Activated CD4-positive, alpha-beta T cell treated with anti-CD3 and anti-CD28 coated beads for 36 hours (primary cell): ENCODE results near the gene GRHL1. TPM values are rescaled to one million over a fixed set of nuclear protein-coding genes. Genes with fewer than 3 reads are reported as not detected.
A peak's percentile ranks its signal among the peaks of the same experiment; 100 is the strongest.
"Not testable (repeated sequence)": the region's sequence is repeated elsewhere in the genome, so short reads cannot be mapped to it uniquely, and the experiment has no call there.

Experiments
- ATAC-seq: fragments of 200-7000 bp; cut with Tn5 transposase; one replicate; pipeline ENCODE4 v1.10.0; 2021; ENCODE audit warnings: mild to moderate bottlenecking, moderate library complexity
- CTCF ChIA-PET: fragments of 350-600 bp; sonication (Branson Sonifier 250); formaldehyde crosslinking; loops from one replicate; lab custom pipeline; 2021; ENCODE audit warnings: antibody characterized with exemption; lab: Charles Lee
- POLR2A ChIA-PET: fragments of 350-600 bp; sonication (Branson Sonifier 250); formaldehyde crosslinking; loops from one replicate; lab custom pipeline; 2021; ENCODE audit warnings: antibody characterized with exemption, inconsistent platforms; lab: Charles Lee
- DNase-seq: peaks from one replicate; pipeline ENCODE4 v3.0.0-alpha.2; 2020
- H3K27ac Mint-ChIP-seq: one replicate; pipeline ENCODE4 v1.8.0; 2021; ENCODE audit warnings: mixed read lengths
- H3K27me3 Mint-ChIP-seq: one replicate; pipeline ENCODE4 v1.8.0; 2021; ENCODE audit warnings: mixed read lengths
- H3K36me3 Mint-ChIP-seq: one replicate; pipeline ENCODE4 v1.8.0; 2021; ENCODE audit warnings: low read depth, mixed read lengths
- H3K4me1 Mint-ChIP-seq: one replicate; pipeline ENCODE4 v1.8.0; 2021; ENCODE audit warnings: mixed read lengths
- H3K4me3 Mint-ChIP-seq: one replicate; pipeline ENCODE4 v1.8.0; 2021; ENCODE audit warnings: mild to moderate bottlenecking, moderate library complexity, mixed read lengths
- H3K9me3 Mint-ChIP-seq: one replicate; pipeline ENCODE4 v1.8.0; 2021; ENCODE audit warnings: low read depth, mixed read lengths
- intact Hi-C, 2 experiments: fragments of 100-400 bp; cut with DNase I in 1 of 2; cut with micrococcal nuclease in 1 of 2; formaldehyde crosslinking; loops; one replicate each; pipeline versions ENCODE4 v1.14.2 to v1.15.1; 2022 to 2024; cut with DNase I, micrococcal nuclease
- total RNA-seq, 2 experiments: library from RNA; stranded (reverse); gene quantifications; one replicate each; pipeline ENCODE4 v1.2.3, GENCODE V29; 2021

GRHL1 gene
- total RNA-seq, 2 experiments from 2014 or later, result 0.27 to 0.53 TPM

DNA sequence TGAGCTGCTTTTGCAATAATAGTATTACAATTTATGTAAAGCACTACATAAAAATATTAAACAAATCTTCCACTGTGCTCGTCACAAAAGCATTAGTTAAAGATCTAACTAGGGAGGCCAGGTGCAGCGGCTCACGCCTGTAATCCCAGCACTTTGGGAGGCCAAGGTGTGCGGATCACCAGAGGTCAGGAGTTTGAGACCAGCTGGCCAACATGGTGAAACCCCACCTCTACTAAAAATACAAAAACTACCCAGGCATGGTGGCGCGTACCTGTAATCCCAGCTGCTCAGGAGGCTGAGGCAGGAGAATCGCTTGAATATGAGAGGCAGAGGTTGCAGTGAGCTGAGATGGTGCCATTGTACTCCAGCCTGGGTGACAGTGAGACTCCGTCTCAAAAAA, 79.3 kb downstream of the GRHL1 start:
- H3K9me3 Mint-ChIP-seq, H3K4me3 Mint-ChIP-seq, ATAC-seq, H3K27ac Mint-ChIP-seq, intact Hi-C loops, H3K36me3 Mint-ChIP-seq, H3K27me3 Mint-ChIP-seq, DNase-seq, POLR2A ChIA-PET: not testable (repeated sequence)
- CTCF ChIA-PET, result interaction anchor here (0.6 to 2.3 kb wide), 2 partner anchors 16 to 36 kb away, joined by 4 to 5 read pairs; no protein-coding TSS in a partner anchor
- peaks cover 18% of the 10 kb centered on the region for H3K4me1 Mint-ChIP-seq

DNA sequence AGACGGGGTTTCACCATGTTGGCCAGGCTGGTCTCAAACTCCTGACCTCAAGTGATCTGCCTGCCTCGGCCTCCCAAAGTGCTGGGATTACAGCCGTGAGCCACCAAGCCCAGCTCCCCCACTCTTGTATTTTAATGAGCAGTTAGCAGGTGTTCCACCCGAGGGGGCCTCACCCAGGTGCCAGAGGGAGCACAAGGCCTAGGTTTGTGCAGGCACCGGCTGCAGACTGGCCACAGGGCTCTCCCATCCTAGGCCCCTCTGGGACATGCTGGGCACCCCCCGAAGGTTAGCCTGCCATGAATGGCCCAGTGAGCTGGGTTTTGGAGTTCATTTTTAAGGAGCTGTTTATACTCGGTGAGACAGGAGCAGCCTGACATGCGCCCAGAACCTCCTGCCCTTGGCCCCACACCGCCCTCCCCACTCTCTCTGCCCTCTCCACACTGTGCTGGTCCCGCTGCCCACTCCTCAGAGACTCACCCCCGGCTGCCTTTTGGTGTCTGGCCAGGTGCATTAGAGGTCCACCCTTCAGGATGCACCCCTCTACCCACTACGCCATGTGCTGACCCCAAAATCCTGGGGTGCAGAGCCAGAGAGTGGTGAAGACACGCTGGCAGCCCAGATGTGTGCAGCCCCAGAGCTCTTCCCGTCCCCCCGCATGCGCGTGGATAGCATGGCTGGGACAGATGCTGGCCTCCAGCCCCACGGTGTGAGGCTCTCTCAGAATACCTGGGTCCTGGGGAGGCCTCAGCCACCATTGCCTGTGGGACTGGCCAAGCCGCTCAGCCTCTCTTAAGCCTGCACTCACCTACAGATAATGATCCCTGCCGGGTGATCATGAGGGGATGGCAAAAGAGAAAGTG, 80.6 kb downstream of the GRHL1 start:
- CTCF ChIA-PET, result interaction anchor here (0.5 to 2.3 kb wide), 3 partner anchors 15 to 64 kb away, joined by 3 to 5 read pairs (median 3); no protein-coding TSS in a partner anchor
- Mint-ChIP-seq H3K27me3 (no peaks in the 10 kb centered on the region), H3K36me3 (no peaks in the 10 kb centered on the region), H3K9me3 (no peaks in the 10 kb centered on the region), H3K27ac (no peak overlapping the region), H3K4me3 (no peak overlapping the region), H3K4me1 (peaks cover 18% of the 10 kb centered on the region)
- DNase-seq (no peak), ATAC-seq (no peak)
- intact Hi-C loops, result no loop called here
- POLR2A ChIA-PET, result interaction anchor here (0.6 kb wide), 1 partner anchor 49 kb away, joined by 5 read pairs; no protein-coding TSS in a partner anchor

DNA sequence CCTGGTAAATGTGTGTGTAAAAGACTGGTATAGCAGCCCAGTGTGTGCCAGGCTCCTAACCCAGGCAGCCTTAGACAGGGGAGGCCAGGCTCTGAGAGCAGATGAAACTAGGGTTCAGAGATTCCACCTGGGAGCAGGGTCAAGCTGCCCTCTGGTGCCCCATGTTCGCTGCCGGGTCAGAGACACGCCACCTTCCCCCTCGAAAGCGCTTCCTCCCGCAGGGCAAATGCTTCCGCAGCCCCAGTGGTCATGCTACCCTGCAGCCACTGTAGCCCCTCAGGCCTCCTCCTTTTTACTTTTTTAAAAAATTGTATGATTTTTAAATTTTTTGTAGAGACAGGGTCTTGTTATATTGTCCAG, 81.2 kb downstream of the GRHL1 start:
- H3K27ac Mint-ChIP-seq, result no peak overlapping the region
- H3K4me3 Mint-ChIP-seq, result no peak overlapping the region
- no peaks in the 10 kb centered on the region for H3K9me3 Mint-ChIP-seq
- CTCF ChIA-PET, result no interaction called here
- DNase-seq (no peak), ATAC-seq (no peak)
- H3K4me1 Mint-ChIP-seq, result peaks cover 18% of the 10 kb centered on the region
- no peaks in the 10 kb centered on the region for H3K27me3 Mint-ChIP-seq
- no peaks in the 10 kb centered on the region for H3K36me3 Mint-ChIP-seq
- POLR2A ChIA-PET, result no interaction called here
- intact Hi-C loops, result no loop called here

DNA sequence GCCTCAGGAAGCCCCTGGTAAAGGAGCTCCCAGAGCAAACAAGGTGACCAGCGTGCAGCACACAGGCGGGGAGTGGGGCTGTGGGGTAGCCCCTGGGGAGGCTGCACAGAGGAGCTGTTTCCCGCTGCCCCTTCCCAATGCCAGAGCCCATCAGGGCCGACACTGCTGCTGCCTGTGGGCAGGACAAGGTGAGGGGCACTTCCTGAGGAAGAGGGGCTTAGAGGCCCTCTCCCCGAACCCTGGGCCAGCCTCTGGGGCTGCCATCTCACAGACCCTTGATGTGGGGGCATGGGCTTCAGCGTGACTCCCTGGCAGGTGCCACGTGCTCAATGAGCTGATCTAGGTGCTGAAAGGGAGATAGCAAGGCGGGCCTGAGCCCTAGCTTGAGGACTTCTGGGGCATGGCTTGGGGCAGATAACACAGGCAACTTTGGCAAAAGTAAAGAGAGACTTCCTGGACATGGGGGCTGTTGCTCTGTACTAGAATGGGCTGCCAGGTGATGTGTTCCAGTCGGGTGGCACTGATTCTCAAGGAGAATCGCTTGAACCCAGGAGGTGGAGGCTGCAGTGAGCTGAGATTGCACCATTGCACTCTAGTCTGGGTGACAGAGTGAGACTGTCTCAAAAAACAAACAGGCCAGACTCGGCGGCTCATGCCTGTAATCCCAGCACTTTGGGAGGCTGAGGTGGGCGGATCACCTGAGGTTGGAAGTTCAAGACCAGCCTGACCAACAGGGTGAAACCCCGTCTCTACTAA, 81.9 kb downstream of the GRHL1 start:
- Mint-ChIP-seq H3K36me3 (no peaks in the 10 kb centered on the region), H3K27me3 (no peaks in the 10 kb centered on the region), H3K4me1 (peaks cover 16% of the 10 kb centered on the region), H3K9me3 (no peaks in the 10 kb centered on the region), H3K27ac (no peak overlapping the region), H3K4me3 (no peak overlapping the region)
- ChIA-PET CTCF (interaction anchor here (0.6 to 1.6 kb wide), 3 partner anchors 50 to 263 kb away, joined by 3 to 6 read pairs (median 6); no protein-coding TSS in a partner anchor), POLR2A (no interaction called here)
- intact Hi-C loops, result no loop called here
- ATAC-seq (no peak), DNase-seq (no peak)

DNA sequence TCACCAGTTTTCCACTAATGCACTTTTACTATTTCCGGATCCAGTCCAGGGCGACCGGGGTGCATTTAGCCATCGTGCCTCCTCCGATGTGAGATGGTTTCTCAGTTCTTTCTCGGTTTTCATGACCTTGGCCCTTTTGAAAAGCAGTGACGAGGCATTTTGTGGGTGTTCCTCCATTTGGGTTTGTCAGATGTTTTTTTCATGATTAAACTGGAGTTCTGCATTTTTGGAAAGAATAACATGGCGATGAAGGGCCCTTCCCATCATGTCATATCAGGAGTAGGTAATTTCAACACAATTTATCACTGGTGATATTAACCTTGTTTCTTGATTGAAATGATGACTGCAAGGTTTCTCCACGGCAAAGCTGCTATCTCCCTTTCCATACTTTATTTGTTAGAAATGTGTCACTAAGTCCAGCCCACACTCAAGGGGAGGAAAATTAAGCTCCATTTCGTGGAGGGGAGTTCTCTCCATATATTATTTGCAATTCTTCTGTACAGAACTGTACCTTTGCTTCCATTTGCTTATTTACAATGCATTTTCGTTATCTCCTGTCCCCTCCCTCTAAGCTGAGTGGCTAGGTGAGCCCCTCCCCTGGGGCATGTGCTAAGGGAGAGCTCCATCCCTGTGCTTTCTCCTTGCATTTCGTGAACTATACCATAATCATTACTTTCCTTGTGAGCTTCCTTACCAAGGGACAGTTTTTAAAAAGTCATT, 83.0 kb downstream of the GRHL1 start:
- Mint-ChIP-seq H3K27ac (no peak overlapping the region), H3K36me3 (no peaks in the 10 kb centered on the region), H3K4me1 (peaks cover 9% of the 10 kb centered on the region), H3K27me3 (no peaks in the 10 kb centered on the region), H3K4me3 (no peak overlapping the region), H3K9me3 (no peaks in the 10 kb centered on the region)
- intact Hi-C loops, result no loop called here
- no peak for DNase-seq
- CTCF ChIA-PET, result interaction anchor here (1.6 to 3.4 kb wide), 3 partner anchors 14 to 220 kb away, joined by 6 to 12 read pairs (median 8); no protein-coding TSS in a partner anchor
- POLR2A ChIA-PET, result no interaction called here
- no peak for ATAC-seq

DNA sequence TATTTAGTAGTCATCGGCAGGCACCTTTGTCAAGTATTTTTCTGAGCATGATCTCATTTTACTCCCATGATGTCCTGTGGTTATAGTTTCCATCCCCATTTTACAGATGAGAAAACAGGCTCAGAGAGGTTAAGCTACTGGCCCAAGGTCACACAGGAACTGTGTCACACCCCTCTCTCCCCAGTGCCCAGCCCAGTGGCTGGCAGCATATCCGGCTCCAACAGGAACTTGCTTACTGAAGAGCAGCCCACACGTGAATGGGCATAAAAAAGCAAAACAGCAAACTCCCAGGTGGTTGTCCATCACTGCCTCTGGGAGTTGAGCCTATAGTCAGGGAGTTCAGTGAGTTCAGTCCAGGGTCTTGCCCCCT, 83.5 kb downstream of the GRHL1 start:
- POLR2A ChIA-PET, result interaction anchor here (0.6 kb wide), 1 partner anchor 262 kb away, joined by 3 read pairs; no protein-coding TSS in a partner anchor
- CTCF ChIA-PET, result interaction anchor here (1.0 to 3.4 kb wide), 4 partner anchors 13 to 221 kb away, joined by 3 to 12 read pairs (median 7); no protein-coding TSS in a partner anchor
- Mint-ChIP-seq H3K36me3 (no peaks in the 10 kb centered on the region), H3K9me3 (no peaks in the 10 kb centered on the region), H3K4me1 (peaks cover 4% of the 10 kb centered on the region), H3K27ac (no peak overlapping the region), H3K4me3 (no peak overlapping the region), H3K27me3 (no peaks in the 10 kb centered on the region)
- no peak for DNase-seq
- ATAC-seq, result peak; percentile 27
- intact Hi-C loops, result no loop called here

DNA sequence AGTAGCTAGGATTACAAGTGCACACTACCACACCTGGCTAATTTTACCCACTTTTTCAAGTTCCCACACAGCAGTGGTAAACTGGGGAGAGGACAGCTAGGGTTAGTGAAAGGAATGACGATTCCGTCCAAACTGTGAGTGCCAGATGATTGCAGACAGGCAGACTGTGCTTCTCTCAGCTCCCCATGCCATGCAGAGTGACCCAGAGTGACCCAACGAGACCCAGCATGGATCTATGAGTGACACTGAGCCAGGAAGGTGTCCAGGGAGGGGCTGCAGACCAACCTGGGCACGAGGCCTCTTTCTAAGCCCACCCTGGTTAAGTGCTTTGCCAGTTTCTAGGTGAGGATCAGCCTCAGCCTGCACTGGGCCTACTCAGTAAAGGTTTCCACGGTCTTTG, 84.1 kb downstream of the GRHL1 start:
- POLR2A ChIA-PET, result interaction anchor here (0.6 kb wide), 1 partner anchor 263 kb away, joined by 3 read pairs; no protein-coding TSS in a partner anchor
- intact Hi-C loops, result no loop called here
- no peaks in the 10 kb centered on the region for H3K36me3 Mint-ChIP-seq
- no peak for DNase-seq
- H3K4me1 Mint-ChIP-seq, result peaks cover 4% of the 10 kb centered on the region
- no peaks in the 10 kb centered on the region for H3K9me3 Mint-ChIP-seq
- H3K4me3 Mint-ChIP-seq, result no peak overlapping the region
- no peaks in the 10 kb centered on the region for H3K27me3 Mint-ChIP-seq
- no peak for ATAC-seq
- H3K27ac Mint-ChIP-seq, result no peak overlapping the region
- CTCF ChIA-PET, result interaction anchor here (0.6 to 3.4 kb wide), 4 partner anchors 13 to 221 kb away, joined by 3 to 12 read pairs (median 6); no protein-coding TSS in a partner anchor

DNA sequence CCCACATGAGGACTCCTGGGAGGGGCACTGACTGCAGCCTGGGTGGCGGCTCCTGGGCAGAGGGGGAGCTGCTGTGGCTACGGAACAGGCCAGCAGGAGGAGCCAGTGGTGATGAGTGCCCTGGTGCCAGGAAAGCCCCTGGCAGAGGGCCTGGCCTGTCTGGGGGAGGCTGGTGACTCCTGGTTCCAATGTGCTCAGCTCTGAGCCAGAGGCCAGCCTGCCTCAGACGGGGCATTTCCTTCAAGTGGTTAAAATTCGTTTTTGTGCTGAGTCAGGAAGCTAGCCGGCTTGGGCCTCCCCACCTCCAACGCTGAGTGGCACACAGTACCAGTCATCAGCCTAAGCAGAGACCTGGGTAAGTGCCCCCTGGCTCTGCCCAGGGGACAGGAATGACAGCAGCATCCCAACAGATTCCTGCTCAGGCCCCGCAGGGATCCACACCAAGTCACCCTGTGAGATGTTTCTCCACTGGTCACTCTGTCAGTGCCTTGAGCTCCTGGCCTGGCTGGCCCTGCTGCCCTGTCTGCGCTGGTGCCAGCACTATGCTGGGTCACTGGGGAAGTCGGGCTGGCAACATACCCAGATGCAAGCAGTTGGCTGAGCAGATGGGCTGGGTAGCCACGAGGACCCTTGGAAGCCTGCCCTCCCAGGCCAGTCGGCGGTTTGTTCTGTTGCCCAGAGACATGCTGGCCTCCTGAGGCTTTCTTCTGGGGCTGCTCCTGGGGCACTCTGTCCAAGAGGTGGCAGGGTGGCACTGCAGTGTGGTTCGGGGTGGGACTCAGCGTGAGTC, 84.8 kb downstream of the GRHL1 start:
- intact Hi-C loops, result no loop called here
- ChIA-PET POLR2A (no interaction called here), CTCF (interaction anchor here (0.6 to 3.4 kb wide), 6 partner anchors 12 to 222 kb away, joined by 3 to 12 read pairs (median 4); no protein-coding TSS in a partner anchor)
- H3K27ac Mint-ChIP-seq, result no peak overlapping the region
- peak; percentile 90 for ATAC-seq
- H3K27me3 Mint-ChIP-seq, result no peaks in the 10 kb centered on the region
- no peaks in the 10 kb centered on the region for H3K9me3 Mint-ChIP-seq
- peak; percentile 70 for DNase-seq
- no peak overlapping the region for H3K4me3 Mint-ChIP-seq
- H3K36me3 Mint-ChIP-seq, result no peaks in the 10 kb centered on the region
- peaks cover 4% of the 10 kb centered on the region for H3K4me1 Mint-ChIP-seq

DNA sequence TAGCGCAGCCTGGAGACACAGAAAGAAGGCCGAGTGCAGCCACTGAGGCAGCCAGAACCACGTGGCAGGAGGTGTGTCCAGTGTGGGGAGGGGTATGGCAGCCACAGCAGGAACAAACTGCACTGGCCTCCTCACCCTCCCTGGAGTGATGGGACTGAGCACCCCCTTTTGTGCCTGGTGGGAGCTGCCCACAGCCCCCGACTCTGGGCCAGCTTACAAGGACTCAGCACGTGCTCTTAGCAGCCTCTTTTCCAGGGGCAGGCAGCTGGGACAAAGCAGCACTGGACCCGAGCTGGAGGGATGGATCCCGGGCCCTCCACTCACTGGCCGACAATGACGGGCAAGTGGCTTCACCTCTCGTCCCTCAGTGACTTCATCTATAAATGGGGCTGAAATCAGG, 86.6 kb downstream of the GRHL1 start:
- CTCF ChIA-PET, result interaction anchor here (0.7 to 3.4 kb wide), 3 partner anchors 10 to 829 kb away, joined by 3 to 12 read pairs (median 4); no protein-coding TSS in a partner anchor
- ATAC-seq (no peak), DNase-seq (no peak)
- Mint-ChIP-seq H3K27me3 (peaks cover 3% of the 10 kb centered on the region), H3K4me3 (no peak overlapping the region), H3K27ac (no peak overlapping the region), H3K4me1 (peaks cover 11% of the 10 kb centered on the region), H3K36me3 (no peaks in the 10 kb centered on the region), H3K9me3 (no peaks in the 10 kb centered on the region)
- intact Hi-C loops, result no loop called here
- POLR2A ChIA-PET, result no interaction called here

DNA sequence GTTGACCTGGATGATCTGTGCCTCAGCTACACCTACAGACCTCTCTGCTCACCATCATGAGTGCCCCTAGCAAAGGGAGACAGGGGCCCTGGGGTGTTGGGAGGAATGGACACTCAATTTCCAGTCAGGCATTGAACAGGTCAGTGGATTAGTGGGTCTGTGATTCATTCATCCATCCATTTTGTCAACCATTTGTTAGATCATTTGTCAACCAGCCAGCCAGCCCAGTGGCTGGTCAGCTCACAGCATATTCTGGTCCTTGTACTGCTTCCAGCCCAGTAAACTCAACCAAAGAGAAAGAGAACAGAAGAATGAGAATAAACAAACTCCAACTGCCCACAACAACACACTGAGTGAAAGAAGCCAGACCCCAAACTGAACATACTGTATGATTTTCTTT, 87.2 kb downstream of the GRHL1 start:
- no peaks in the 10 kb centered on the region for H3K36me3 Mint-ChIP-seq
- H3K27me3 Mint-ChIP-seq, result peaks cover 3% of the 10 kb centered on the region
- peaks cover 11% of the 10 kb centered on the region for H3K4me1 Mint-ChIP-seq
- no peak overlapping the region for H3K4me3 Mint-ChIP-seq
- DNase-seq (no peak), ATAC-seq (no peak)
- no peaks in the 10 kb centered on the region for H3K9me3 Mint-ChIP-seq
- POLR2A ChIA-PET, result no interaction called here
- H3K27ac Mint-ChIP-seq, result no peak overlapping the region
- CTCF ChIA-PET, result interaction anchor here (0.7 to 1.1 kb wide), 3 partner anchors 9 to 830 kb away, joined by 3 to 4 read pairs (median 3); no protein-coding TSS in a partner anchor
- intact Hi-C loops, result no loop called here
